ENCODE data around the gene EPHB2.
A peak's percentile ranks its signal among the peaks of the same experiment; 100 is the strongest.
"Not testable (repeated sequence)": the region's sequence is repeated elsewhere in the genome, so short reads cannot be mapped to it uniquely, and the experiment has no call there.

Gene EPHB2

GRCh38 chr1:22843441-22844183 lies 133.0 kb downstream of the EPHB2 start:
- DNase-seq = not testable (repeated sequence)

DNA sequence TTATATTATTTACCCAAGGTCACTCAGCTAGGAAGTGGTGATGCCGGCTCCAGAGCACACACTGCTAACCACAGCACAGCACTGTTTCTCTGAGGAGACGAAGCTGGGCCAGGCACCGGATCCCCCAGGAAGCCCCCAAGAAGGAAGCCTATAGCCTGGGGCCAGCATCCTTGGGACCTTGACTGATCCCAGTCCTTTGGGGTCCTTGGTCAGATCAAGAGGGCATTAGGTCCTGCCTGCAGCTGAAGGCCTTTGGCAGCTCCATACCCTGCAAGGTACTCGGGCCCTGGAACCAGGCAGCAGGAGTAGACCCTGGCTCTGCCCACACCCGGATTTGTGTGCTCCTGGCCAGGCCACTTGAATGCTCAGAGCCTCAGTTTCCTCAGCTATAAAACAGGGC lies 134.0 kb downstream of the EPHB2 start:
- no peak for DNase-seq

- peak; percentile 54 for DNase-seq
Observed at GRCh38 chr1:22845398-22845935, 134.8 kb downstream of the EPHB2 start.

- DNase-seq = no peak
Observed at GRCh38 chr1:22846458-22846857, 135.8 kb downstream of the EPHB2 start.

DNA sequence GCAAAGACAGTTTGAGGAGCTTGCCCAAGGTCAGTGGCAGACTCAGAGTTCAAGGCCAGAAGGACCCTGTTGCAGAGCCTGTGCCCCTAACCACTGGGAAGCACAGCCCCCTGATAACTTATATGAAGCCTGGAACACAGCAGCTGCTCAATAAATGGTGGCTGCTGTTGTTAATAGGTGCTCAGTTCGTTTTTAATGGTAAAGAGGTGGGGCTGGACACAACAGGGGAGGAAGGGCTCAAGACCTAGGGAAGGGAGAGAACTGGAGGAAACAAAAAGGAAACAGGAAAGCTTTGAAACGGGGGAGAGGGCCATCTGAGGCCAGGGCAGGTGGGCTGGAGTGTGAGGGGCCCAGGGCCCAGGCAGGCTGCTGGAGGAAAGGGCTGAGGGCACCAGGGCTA lies 136.6 kb downstream of the EPHB2 start:
- DNase-seq = no peak

- no peak for DNase-seq
Observed at GRCh38 chr1:22847709-22848108, 137.1 kb downstream of the EPHB2 start.

GRCh38 chr1:22848405-22848804 lies 137.8 kb downstream of the EPHB2 start:
- no peak for DNase-seq

- no peak for DNase-seq
Observed at GRCh38 chr1:22849770-22850169, 139.1 kb downstream of the EPHB2 start.

GRCh38 chr1:22850281-22850680 lies 139.6 kb downstream of the EPHB2 start:
- DNase-seq = no peak

DNA sequence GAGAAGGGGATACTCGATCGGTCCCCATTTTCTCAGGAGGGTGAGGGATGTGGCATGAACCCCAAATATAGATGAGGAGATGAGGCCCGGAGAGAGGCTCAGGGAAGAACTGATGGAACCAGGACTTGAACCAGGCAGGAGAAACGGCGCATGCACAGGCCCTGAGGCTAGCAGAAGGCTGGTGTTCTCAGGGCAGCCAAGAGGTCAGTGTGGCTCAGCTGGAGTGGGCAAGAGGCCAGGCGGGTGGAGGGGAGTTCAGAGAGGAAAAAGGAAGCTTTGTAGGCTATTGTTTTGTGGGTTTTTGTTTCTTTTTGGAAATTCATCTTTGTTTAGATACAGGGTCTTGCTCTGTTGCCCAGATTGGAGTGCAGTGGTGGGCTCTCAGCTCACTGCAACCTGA lies 140.0 kb downstream of the EPHB2 start:
- no peak for DNase-seq

- no peak for DNase-seq
Observed at GRCh38 chr1:22851517-22851916, 140.9 kb downstream of the EPHB2 start.

- DNase-seq = no peak
Observed at GRCh38 chr1:22852144-22852655, 141.6 kb downstream of the EPHB2 start.

- no peak for DNase-seq
Observed at GRCh38 chr1:22853651-22854185, 143.1 kb downstream of the EPHB2 start.

DNA sequence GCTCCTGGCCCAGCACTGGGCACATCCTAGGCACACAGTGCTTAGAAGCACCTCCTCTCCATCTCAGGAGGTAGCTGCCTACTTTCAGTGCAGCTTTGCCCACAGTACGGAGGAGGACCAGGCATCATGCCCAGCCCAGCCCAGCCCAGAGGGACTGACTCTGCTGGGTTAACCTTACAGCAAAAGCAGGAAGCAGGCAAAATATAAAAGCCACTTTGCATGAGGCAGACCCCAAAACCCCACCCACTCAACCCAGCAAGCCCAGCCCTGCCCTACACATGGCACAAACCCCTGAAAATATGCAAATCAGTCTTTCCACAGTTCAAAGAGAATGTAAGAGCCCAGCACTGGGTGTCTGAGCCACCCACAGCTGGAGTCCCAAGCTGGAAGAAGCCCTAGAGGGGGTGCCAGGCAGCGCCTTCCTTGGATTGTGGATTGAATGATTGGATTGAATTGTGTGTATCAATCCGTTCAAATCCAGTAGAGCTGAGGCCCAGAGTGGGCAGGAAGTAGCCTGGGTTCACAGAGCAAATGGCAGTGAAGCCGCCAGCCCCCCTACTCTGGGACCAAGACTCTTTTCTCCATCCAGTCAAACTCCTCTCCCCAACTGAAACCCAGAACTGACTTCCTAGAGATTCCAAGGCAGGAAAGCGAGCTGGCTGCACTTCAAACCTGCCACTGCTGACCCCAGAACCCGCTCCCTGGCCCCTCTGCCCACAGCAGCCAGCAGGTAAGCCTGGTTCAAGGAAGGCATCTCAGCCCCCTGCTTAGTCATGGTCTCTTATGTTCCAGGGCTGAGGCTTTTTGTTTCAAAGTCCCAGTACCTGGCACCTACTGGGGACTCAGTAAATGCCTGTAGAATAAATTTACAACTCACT lies 144.3 kb downstream of the EPHB2 start:
- no peak for DNase-seq

- DNase-seq = no peak
Observed at GRCh38 chr1:22855668-22856606, 145.3 kb downstream of the EPHB2 start.

DNA sequence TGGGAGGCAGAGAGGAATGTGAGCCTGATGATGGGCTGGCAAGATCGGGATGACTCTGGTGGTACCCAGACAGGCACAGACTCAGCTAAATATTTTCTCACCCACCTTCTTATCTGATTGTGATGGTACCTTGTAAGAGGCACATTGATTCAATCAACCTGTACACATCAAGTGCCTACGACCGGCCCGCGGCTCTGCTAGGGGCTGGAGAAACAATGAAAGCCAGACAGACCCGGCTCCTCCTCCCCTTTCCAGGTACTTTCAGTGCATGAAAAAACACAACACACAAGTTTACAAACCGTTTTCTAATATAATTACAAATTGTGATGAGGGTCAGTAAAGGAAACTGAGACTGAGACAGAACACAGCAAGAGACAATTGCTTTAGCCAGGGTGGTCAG lies 147.0 kb downstream of the EPHB2 start:
- DNase-seq = no peak

GRCh38 chr1:22860414-22860800 lies 149.8 kb downstream of the EPHB2 start:
- no peak for DNase-seq

GRCh38 chr1:22860883-22861385 lies 150.3 kb downstream of the EPHB2 start:
- no peak for DNase-seq

GRCh38 chr1:22861764-22862440 lies 151.3 kb downstream of the EPHB2 start:
- DNase-seq = peak; percentile 47

GRCh38 chr1:22862752-22863151 lies 152.1 kb downstream of the EPHB2 start:
- no peak for DNase-seq

GRCh38 chr1:22863766-22864165 lies 153.1 kb downstream of the EPHB2 start:
- no peak for DNase-seq

Measured in NCI-H1436 (cell line).